GM12892 (cell line): ENCODE measurements around the gene OTOS.

Experiments
- POLR2A ChIP-seq: IDR thresholded peaks from 2 replicates; pipeline ENCODE4 v1.6.1; 2011; ENCODE audit warnings: low read depth, low read length, control low read depth
- POLR2AphosphoS5 ChIP-seq: IDR thresholded peaks from 2 replicates; pipeline ENCODE4 v1.6.1; 2011; ENCODE audit warnings: low read depth, low read length, control low read depth
- TAF1 ChIP-seq: IDR thresholded peaks from 2 replicates; pipeline ENCODE4 v1.6.1; 2011; ENCODE audit warnings: low read depth, mild to moderate bottlenecking, control low read depth, low read length, borderline replicate concordance

DNA sequence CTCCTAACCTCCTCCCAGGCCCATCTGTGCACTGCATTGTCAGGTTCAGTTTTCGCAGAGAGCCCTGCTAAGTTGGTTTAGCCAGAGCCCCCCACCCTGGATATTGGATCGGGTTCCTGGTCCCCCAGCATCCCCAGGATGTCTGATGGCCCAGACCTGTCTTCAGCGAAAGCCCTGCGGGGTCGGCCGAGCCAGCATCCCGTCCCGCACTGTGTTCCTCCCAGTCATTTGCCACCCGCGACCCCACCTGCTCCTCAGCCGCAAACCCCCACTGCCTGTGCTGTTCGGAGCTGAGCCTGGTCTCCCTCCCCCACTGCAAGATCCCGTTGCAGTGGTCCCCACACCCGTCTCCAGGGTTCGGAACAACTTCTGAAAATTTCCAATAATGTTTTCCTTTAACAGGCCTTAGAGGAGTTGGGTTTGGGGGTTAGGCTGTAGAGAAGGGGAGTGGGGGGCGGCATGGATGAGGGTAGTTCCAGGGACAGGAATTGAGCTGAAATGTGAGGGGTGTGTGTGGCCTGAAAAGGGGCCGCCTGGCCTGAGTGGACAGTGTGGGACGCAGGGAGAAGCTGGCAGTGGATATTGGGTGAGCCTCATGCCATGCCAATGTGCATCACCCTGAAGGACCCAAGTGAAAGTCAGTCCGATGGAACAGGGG lies 2.7 kb downstream of the OTOS start:
- TF ChIP-seq POLR2AphosphoS5 (no peak), POLR2A (no peak), TAF1 (no peak)
